SK-N-SH treated with all-trans-retinoic acid at 6 μM for 48 hours (cell line): ENCODE measurements around the gene CACNA1D.

Source experiments
- ATAC-seq: fragments of 200-7000 bp; cut with Tn5 transposase; 3 replicates; pipeline ENCODE4 v1.9.1; 2020; ENCODE audit warnings: mild to moderate bottlenecking, moderate library complexity
- ARNTL ChIP-seq: fragments of 450-650 bp; formaldehyde crosslinking; IDR thresholded peaks from 2 replicates; pipeline ENCODE4 v1.5.0; 2020; ENCODE audit warnings: low read depth, mild to moderate bottlenecking, moderate library complexity, borderline replicate concordance
- BACH2 ChIP-seq: fragments of 250-450 bp; sonication (Bioruptor Pico); IDR thresholded peaks from 2 replicates; pipeline ENCODE4 v1.9.0; 2021; ENCODE audit warnings: mild to moderate bottlenecking, borderline replicate concordance
- ESRRG ChIP-seq: fragments of 250-450 bp; sonication (Bioruptor Pico); IDR thresholded peaks from 2 replicates; pipeline ENCODE4 v1.6.1; 2021; ENCODE audit warnings: mild to moderate bottlenecking
- GLIS3 ChIP-seq: fragments of 250-450 bp; sonication (Bioruptor Pico); IDR thresholded peaks from 2 replicates; pipeline ENCODE4 v1.5.0; 2020; ENCODE audit warnings: mild to moderate bottlenecking, moderate library complexity
- OSR1 ChIP-seq: fragments of 250-450 bp; sonication (Bioruptor Pico); IDR thresholded peaks from 2 replicates; pipeline ENCODE4 v1.8.0; 2022; ENCODE audit warnings: moderate library complexity, mild to moderate bottlenecking, inconsistent platforms
- PATZ1 ChIP-seq: fragments of 250-450 bp; sonication (Bioruptor Pico); IDR thresholded peaks from 2 replicates; pipeline ENCODE4 v1.8.0; 2020; ENCODE audit warnings: mild to moderate bottlenecking, moderate library complexity, borderline replicate concordance
- RARB ChIP-seq: fragments of 250-450 bp; sonication (Bioruptor Pico); IDR thresholded peaks from 2 replicates; pipeline ENCODE4 v1.8.0; 2021; ENCODE audit warnings: mild to moderate bottlenecking, moderate library complexity
- SNAI2 ChIP-seq: fragments of 250-450 bp; sonication (Bioruptor Pico); IDR thresholded peaks from 2 replicates; pipeline ENCODE4 v1.5.0; 2020; ENCODE audit warnings: mild to moderate bottlenecking, moderate library complexity
- TCF4 ChIP-seq: fragments of 250-450 bp; sonication (Bioruptor Pico); IDR thresholded peaks from 2 replicates; pipeline ENCODE4 v1.8.0; 2021; ENCODE audit warnings: mild to moderate bottlenecking, moderate library complexity, borderline replicate concordance
- TOX ChIP-seq: fragments of 250-450 bp; sonication (Bioruptor Pico); IDR thresholded peaks from 2 replicates; pipeline ENCODE4 v1.8.0; 2021; ENCODE audit warnings: mild to moderate bottlenecking, moderate library complexity, borderline replicate concordance
- ZC3H10 ChIP-seq: fragments of 250-450 bp; sonication (Bioruptor Pico); IDR thresholded peaks from 2 replicates; pipeline ENCODE4 v1.5.1; 2021; ENCODE audit warnings: mild to moderate bottlenecking, moderate library complexity
- ZFP3 ChIP-seq: fragments of 250-450 bp; sonication (Bioruptor Pico); IDR thresholded peaks from 2 replicates; pipeline ENCODE4 v1.5.0; 2020; ENCODE audit warnings: mild to moderate bottlenecking, moderate library complexity
- ZFP30 ChIP-seq: fragments of 450-650 bp; formaldehyde crosslinking; IDR thresholded peaks from 2 replicates; pipeline ENCODE4 v1.5.0; 2022; ENCODE audit warnings: mild to moderate bottlenecking, moderate library complexity
- ZNF565 ChIP-seq: fragments of 450-650 bp; formaldehyde crosslinking; conservative IDR thresholded peaks from 2 replicates; pipeline ENCODE4 v1.5.0; 2020; ENCODE audit warnings: low read depth, mild to moderate bottlenecking, moderate library complexity
- ZNF70 ChIP-seq: fragments of 450-650 bp; formaldehyde crosslinking; IDR thresholded peaks from 2 replicates; pipeline ENCODE4 v1.5.0; 2020; ENCODE audit warnings: mild to moderate bottlenecking, moderate library complexity
- ZNF8 ChIP-seq: fragments of 450-650 bp; formaldehyde crosslinking; IDR thresholded peaks from 2 replicates; pipeline ENCODE4 v1.5.0; 2020; ENCODE audit warnings: mild to moderate bottlenecking, moderate library complexity
- TF ChIP-seq, protein P1 (sequence below): fragments of 250-450 bp; sonication (Bioruptor Pico); IDR thresholded peaks from 2 replicates; pipeline ENCODE4 v1.5.0; 2020; ENCODE audit warnings: mild to moderate bottlenecking, moderate library complexity
- TF ChIP-seq, protein P2 (sequence below): fragments of 250-450 bp; sonication (Bioruptor Pico); IDR thresholded peaks from 2 replicates; pipeline ENCODE4 v1.5.1; 2020; ENCODE audit warnings: low read depth, mild to moderate bottlenecking, moderate library complexity
- TF ChIP-seq, protein P3 (sequence below): fragments of 250-450 bp; sonication (Bioruptor Pico); IDR thresholded peaks from 2 replicates; pipeline ENCODE4 v1.5.1; 2021; ENCODE audit warnings: mild to moderate bottlenecking, moderate library complexity

Gene CACNA1D

DNA sequence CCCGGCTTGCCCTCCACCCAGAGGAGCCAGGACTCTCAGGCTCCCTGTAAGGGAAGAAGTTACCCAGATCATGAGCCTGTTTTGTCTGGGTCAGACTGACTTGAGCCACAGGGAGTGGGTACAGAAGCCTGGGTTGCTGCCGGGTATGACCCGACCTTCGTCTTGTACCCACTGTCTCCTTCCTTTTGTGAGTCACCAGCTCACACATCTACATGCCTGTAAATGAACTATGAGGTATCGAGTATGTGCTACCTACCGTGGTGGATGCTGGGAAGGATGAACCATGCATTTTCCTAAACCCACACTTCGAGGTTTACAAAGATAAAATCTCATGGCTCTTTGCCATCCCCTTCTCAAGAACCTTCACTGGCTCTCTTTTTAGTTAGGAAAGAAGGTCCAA is 56.9 kb downstream of the CACNA1D start:
- ATAC-seq, result no peak
- TF ChIP-seq TOX (CRISPR knock-in tag), result no peak
- TF ChIP-seq, protein P1, sequence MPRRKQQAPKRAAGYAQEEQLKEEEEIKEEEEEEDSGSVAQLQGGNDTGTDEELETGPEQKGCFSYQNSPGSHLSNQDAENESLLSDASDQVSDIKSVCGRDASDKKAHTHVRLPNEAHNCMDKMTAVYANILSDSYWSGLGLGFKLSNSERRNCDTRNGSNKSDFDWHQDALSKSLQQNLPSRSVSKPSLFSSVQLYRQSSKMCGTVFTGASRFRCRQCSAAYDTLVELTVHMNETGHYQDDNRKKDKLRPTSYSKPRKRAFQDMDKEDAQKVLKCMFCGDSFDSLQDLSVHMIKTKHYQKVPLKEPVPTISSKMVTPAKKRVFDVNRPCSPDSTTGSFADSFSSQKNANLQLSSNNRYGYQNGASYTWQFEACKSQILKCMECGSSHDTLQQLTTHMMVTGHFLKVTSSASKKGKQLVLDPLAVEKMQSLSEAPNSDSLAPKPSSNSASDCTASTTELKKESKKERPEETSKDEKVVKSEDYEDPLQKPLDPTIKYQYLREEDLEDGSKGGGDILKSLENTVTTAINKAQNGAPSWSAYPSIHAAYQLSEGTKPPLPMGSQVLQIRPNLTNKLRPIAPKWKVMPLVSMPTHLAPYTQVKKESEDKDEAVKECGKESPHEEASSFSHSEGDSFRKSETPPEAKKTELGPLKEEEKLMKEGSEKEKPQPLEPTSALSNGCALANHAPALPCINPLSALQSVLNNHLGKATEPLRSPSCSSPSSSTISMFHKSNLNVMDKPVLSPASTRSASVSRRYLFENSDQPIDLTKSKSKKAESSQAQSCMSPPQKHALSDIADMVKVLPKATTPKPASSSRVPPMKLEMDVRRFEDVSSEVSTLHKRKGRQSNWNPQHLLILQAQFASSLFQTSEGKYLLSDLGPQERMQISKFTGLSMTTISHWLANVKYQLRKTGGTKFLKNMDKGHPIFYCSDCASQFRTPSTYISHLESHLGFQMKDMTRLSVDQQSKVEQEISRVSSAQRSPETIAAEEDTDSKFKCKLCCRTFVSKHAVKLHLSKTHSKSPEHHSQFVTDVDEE, result no peak
- TF ChIP-seq RARB, result no peak
- TF ChIP-seq PATZ1 (CRISPR knock-in tag), result no peak
- no peak for TF ChIP-seq ZFP30 (CRISPR knock-in tag)
- TF ChIP-seq, protein P2, sequence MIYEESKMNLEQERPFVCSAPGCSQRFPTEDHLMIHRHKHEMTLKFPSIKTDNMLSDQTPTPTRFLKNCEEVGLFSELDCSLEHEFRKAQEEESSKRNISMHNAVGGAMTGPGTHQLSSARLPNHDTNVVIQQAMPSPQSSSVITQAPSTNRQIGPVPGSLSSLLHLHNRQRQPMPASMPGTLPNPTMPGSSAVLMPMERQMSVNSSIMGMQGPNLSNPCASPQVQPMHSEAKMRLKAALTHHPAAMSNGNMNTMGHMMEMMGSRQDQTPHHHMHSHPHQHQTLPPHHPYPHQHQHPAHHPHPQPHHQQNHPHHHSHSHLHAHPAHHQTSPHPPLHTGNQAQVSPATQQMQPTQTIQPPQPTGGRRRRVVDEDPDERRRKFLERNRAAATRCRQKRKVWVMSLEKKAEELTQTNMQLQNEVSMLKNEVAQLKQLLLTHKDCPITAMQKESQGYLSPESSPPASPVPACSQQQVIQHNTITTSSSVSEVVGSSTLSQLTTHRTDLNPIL (CRISPR knock-in tag), result no peak
- TF ChIP-seq GLIS3, result no peak
- no peak for TF ChIP-seq SNAI2 (CRISPR knock-in tag)
- no peak for TF ChIP-seq ZNF565
- TF ChIP-seq OSR1 (CRISPR knock-in tag), result no peak
- no peak for TF ChIP-seq ZFP3

DNA sequence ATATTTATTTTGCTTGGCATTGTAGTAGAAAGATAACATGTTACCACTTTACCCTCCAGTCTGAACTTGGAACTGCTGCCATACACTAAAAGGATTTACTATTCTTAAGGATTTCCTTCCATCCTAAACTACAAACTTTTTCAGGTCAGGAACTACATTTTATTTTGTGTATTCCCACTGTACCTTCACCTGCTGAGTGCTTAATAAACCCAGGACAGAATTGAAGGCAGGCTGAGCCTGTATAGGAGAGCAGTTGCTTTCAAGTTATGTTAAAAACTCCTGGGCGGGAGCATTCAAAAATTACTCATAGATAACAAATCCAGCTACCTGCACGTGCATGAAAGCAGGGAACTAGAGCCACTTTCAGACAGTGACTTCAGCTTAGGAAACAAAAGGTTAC is 58.3 kb downstream of the CACNA1D start:
- no peak for ATAC-seq
- TF ChIP-seq, protein P3, sequence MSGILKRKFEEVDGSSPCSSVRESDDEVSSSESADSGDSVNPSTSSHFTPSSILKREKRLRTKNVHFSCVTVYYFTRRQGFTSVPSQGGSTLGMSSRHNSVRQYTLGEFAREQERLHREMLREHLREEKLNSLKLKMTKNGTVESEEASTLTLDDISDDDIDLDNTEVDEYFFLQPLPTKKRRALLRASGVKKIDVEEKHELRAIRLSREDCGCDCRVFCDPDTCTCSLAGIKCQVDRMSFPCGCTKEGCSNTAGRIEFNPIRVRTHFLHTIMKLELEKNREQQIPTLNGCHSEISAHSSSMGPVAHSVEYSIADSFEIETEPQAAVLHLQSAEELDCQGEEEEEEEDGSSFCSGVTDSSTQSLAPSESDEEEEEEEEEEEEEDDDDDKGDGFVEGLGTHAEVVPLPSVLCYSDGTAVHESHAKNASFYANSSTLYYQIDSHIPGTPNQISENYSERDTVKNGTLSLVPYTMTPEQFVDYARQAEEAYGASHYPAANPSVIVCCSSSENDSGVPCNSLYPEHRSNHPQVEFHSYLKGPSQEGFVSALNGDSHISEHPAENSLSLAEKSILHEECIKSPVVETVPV (CRISPR knock-in tag), result no peak
- TF ChIP-seq, protein P2 (CRISPR knock-in tag), result no peak
- TF ChIP-seq ZFP30 (CRISPR knock-in tag), result no peak
- no peak for TF ChIP-seq OSR1 (CRISPR knock-in tag)

- no peak for TF ChIP-seq ZNF70 (CRISPR knock-in tag)
- no peak for TF ChIP-seq ZNF8 (CRISPR knock-in tag)
- TF ChIP-seq ESRRG, result no peak
- no peak for TF ChIP-seq ZFP3
- TF ChIP-seq GLIS3, result no peak
- TF ChIP-seq BACH2 (CRISPR knock-in tag), result no peak
- TF ChIP-seq, protein P1, result no peak
- no peak for TF ChIP-seq TCF4
- TF ChIP-seq, protein P3 (CRISPR knock-in tag), result no peak
- TF ChIP-seq, protein P2 (CRISPR knock-in tag), result no peak
- TF ChIP-seq ZC3H10 (CRISPR knock-in tag), result no peak
- TF ChIP-seq ARNTL (CRISPR knock-in tag), result no peak
- no peak for ATAC-seq
Measured at GRCh38 chr3:53553200-53553599, 58.8 kb downstream of the CACNA1D start.
